NCI-H146 (cell line): ENCODE results near the gene NCK2.

ENCODE experiments used
- DNase-seq: peaks from one replicate; lab custom pipeline; 2025; lab: John Stamatoyannopoulos, UW

The NCK2 gene

GRCh38 chr2:105814291-105814940, 69.7 kb downstream of the NCK2 start:
- DNase-seq, result no peak

- no peak for DNase-seq
Observed at GRCh38 chr2:105815401-105815800, 70.7 kb downstream of the NCK2 start.

- DNase-seq, result no peak
Observed at GRCh38 chr2:105820151-105820550, 75.4 kb downstream of the NCK2 start.

- no peak for DNase-seq
Observed at GRCh38 chr2:105820691-105821090, 76.0 kb downstream of the NCK2 start.

GRCh38 chr2:105821428-105822125, 76.9 kb downstream of the NCK2 start:
- peak; percentile 84 for DNase-seq

- DNase-seq, result no peak
Observed at GRCh38 chr2:105822186-105822585, 77.5 kb downstream of the NCK2 start.

DNA sequence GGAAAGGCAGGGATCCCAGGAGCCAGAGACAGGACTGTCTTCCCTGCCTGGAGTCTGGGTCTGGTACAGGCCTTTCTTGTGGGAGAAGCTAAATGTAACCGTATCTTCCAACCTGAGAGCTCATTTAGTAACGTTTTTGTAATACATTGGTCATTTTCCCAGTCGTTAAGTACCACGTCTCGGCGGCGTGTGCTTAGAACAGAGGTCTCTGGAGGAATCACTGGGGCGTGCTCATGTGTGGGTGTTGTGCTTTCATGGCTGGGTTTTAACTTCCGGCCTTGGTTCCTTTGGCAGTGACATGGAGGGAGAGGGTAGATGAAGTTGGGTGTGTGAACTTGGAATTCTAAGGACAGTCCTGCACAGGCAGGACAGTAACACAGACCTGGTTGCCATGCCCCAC, 79.7 kb downstream of the NCK2 start:
- DNase-seq, result no peak

GRCh38 chr2:105827351-105828096, 82.8 kb downstream of the NCK2 start:
- no peak for DNase-seq

DNA sequence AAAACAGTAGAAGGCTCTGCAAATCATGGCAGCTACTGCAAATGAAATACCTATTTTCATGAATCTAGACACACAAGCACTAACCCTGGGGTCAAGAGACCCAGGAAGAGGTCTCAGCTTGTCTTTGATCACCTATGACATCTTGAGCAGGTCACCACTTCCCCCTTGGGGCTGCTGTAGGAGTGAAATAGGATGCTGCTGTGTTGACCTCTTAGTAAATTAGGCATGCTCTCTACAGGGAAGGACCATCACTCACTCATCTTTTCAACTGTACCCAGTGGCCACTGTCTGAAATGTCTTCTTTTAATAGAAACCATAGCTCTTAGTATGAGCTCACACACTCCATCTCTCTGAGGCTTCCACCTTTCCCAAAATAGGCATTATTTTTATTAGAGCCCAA, 83.8 kb downstream of the NCK2 start:
- DNase-seq, result no peak

- DNase-seq, result no peak
Observed at GRCh38 chr2:105834931-105835330, 90.2 kb downstream of the NCK2 start.

GRCh38 chr2:105836341-105836740, 91.6 kb downstream of the NCK2 start:
- no peak for DNase-seq

DNA sequence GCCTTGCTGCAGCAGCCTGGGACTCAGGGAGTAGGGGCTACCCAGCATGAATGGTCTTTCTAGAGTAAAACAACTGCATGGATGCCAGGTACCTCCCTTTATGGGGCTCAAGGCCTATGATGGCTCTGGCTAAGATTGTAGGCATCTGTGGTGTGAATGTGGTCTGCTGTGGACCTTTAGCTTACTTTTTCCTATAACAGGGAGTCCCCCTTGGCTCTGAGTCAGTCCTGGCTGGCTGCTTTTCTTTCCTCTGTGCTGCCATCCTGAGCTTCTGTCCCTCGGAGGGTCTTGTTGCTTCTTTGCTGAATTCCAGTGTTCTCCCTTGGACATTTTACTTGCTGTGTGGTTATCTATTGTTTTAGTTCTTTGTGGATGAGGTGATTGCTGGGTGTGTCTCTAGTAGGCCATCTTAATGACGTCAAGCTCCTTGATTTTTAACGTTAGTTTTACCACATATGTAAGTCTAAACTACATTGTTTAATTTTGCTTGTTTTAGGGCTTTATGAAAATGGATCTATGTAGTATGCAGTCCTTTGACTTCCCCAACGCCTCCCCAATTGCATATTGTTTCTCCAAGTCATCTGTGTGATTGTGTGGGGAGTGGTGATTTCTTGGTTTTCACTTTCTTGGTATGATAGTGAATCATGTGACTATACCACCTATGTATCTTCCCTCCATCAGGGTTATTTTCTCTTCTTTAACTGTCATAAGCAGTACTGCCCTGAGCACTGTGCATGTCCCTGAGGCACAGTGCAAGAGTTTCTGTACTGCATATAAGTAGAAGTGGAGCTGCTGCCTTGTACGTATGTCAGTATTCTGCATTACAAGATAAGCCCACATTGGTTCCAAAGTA, 92.4 kb downstream of the NCK2 start:
- no peak for DNase-seq

GRCh38 chr2:105839793-105840192, 95.1 kb downstream of the NCK2 start:
- DNase-seq, result no peak

DNA sequence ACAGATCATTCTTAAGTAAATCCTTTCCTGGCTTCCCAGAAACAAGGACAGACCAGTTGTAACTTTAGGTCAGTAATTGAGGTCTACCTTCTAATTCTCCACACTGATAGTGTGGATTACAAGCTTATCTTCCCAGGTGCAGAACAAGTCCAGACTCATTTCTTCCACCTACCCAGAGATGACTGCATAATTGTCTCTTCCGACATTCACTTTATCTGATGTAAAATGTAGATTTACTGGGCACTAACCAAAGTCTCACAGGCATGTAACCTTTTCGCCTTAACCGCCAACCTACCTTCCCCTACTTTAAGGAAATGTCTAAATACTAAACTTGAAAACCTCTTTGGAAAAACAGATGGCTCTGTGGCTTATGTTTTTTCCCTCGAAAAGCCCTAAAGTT, 96.2 kb downstream of the NCK2 start:
- DNase-seq, result no peak

- DNase-seq, result no peak
Observed at GRCh38 chr2:105841551-105841950, 96.8 kb downstream of the NCK2 start.

- no peak for DNase-seq
Observed at GRCh38 chr2:105842555-105842954, 97.8 kb downstream of the NCK2 start.

GRCh38 chr2:105843476-105844374, 99.0 kb downstream of the NCK2 start:
- no peak for DNase-seq

DNA sequence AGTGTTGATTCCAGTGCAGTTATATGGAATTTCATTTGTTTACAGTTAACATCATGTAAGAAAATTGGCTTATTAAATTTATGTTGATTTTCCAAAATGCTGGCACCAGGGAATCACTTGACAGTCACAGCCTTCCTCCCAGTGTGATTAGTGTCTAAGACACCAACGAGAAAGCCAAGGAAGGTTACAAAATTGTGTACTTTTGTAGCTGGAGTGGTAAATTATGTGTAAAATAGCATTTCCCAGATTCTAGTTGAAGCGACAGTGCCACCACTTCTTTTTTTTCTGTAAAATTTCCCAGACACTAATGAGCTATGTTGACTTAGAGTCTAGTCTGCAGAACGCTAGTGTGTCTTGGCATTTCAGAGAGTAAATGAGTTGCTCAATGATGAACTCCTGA, 101.3 kb downstream of the NCK2 start:
- no peak for DNase-seq

- no peak for DNase-seq
Observed at GRCh38 chr2:105847056-105847455, 102.3 kb downstream of the NCK2 start.

DNA sequence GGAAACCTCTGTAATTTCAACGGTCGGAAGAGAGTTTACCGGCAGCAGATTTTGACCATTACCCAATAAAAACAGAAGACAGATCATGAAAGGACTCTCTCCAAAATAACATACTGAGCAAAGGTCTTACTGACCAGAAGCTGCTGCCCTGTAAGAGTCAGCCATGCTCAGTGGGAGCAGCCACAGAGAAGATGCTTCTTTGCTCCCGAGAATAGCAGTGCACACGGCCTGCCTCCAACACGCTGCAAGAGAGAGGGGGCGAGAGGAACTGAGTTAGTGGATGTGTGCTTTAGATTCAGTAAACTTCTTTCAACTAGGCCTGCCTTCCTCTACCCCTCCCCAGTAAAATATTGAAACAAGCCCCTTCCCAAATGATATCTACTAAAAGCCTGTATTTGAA, 103.7 kb downstream of the NCK2 start:
- no peak for DNase-seq
